ACC112 (cell line): Measurements from ENCODE around the gene ICA1L.

Source experiments
- H2AFZ ChIP-seq: fragments of 200-600 bp; sonication (generic); one replicate; pipeline ENCODE4 v1.6.0; 2017; ENCODE audit warnings: antibody characterized with exemption, low read length; ENCODE audit not compliant: unreplicated experiment
- H3K27ac ChIP-seq: fragments of 200-600 bp; sonication (generic); 2 replicates; pipeline ENCODE4 v1.5.1; 2014; ENCODE audit warnings: low read depth, mild to moderate bottlenecking, antibody characterized with exemption, low read length, moderate library complexity
- H3K27me3 ChIP-seq: fragments of 200-600 bp; sonication (generic); 2 replicates; pipeline ENCODE4 v1.6.1; 2014; ENCODE audit warnings: mild to moderate bottlenecking, antibody characterized with exemption, low read length, moderate library complexity, mixed read lengths; ENCODE audit not compliant: insufficient read depth
- H3K36me3 ChIP-seq: fragments of 200-600 bp; sonication (generic); 2 replicates; pipeline ENCODE4 v1.6.1; 2016; ENCODE audit warnings: mild to moderate bottlenecking, antibody characterized with exemption, low read length, moderate library complexity, mixed read lengths; ENCODE audit not compliant: insufficient read depth
- H3K4me1 ChIP-seq: fragments of 200-600 bp; sonication (generic); one replicate; pipeline ENCODE4 v1.6.1; 2016; ENCODE audit warnings: low read length, mixed read lengths; ENCODE audit not compliant: insufficient read depth, unreplicated experiment, control insufficient read depth
- H3K4me3 ChIP-seq: fragments of 200-600 bp; sonication (generic); 2 replicates; pipeline ENCODE4 v1.5.1; 2014; ENCODE audit warnings: mild to moderate bottlenecking, low read depth, low read length
- H3K79me2 ChIP-seq: fragments of 200-600 bp; sonication (generic); one replicate; pipeline ENCODE4 v1.6.0; 2016; ENCODE audit warnings: low read length; ENCODE audit not compliant: control insufficient read depth, unreplicated experiment, insufficient read depth

ICA1L gene

DNA sequence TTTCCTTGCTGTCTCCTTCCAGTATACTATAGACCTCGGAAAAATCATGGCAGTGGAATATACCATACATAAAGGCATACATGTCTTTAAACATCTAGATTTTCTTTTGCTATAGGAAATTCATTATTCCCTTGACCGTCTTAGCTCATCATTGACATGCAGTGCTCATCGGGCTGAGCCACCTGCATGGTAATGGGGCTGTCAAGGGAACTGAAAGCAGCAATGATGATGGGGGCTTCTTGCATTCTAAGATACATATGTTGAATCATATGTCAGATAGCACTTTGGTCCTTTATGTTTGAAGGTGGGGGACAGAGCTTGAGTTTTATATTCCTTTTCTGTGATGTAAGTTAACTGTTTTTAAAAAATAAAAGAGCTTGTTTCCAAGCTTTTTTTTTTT is 106.6 kb downstream of the ICA1L start:
- Histone ChIP-seq H2AFZ (no peak overlapping the region), H3K27ac (no peak overlapping the region), H3K4me3 (no peak overlapping the region), H3K79me2 (no peaks in the 10 kb centered on the region), H3K4me1 (no peaks in the 10 kb centered on the region), H3K27me3 (no peaks in the 10 kb centered on the region), H3K36me3 (no peaks in the 10 kb centered on the region; the same call in 1 of the 2 replicates)

DNA sequence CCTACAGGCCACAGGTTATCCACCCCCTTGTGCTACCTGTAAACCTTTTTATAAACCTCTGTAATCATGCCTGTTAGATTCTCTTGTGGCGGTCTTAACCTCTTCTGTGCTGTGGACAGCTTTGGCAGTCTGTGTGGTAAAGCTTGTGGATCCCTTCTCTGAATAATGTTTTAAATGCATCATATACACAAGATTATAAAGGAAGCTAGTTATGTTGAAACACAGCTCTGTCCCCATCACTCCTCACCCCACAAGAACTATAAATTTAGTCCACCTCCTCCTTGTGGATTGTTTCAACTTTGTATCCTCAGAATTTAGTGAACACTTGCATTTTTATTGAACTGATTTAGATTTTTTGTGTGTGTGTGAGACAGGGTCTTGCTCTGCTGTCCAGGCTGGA is 107.7 kb downstream of the ICA1L start:
- H3K4me3 ChIP-seq: no peak overlapping the region
- no peaks in the 10 kb centered on the region for H3K79me2 ChIP-seq
- no peak overlapping the region for H3K27ac ChIP-seq
- no peaks in the 10 kb centered on the region; the same call in 1 of the 2 replicates for H3K36me3 ChIP-seq
- no peak overlapping the region for H2AFZ ChIP-seq
- H3K27me3 ChIP-seq: no peaks in the 10 kb centered on the region
- H3K4me1 ChIP-seq: no peaks in the 10 kb centered on the region

- Histone ChIP-seq H3K4me3 (no peak overlapping the region), H3K27ac (no peak overlapping the region), H3K36me3 (no peaks in the 10 kb centered on the region; the same call in 1 of the 2 replicates), H3K4me1 (no peaks in the 10 kb centered on the region), H3K79me2 (no peaks in the 10 kb centered on the region), H3K27me3 (no peaks in the 10 kb centered on the region), H2AFZ (no peak overlapping the region)
These were observed 109.0 kb downstream of the ICA1L start for GRCh38 chr2:202762556-202762955.

DNA sequence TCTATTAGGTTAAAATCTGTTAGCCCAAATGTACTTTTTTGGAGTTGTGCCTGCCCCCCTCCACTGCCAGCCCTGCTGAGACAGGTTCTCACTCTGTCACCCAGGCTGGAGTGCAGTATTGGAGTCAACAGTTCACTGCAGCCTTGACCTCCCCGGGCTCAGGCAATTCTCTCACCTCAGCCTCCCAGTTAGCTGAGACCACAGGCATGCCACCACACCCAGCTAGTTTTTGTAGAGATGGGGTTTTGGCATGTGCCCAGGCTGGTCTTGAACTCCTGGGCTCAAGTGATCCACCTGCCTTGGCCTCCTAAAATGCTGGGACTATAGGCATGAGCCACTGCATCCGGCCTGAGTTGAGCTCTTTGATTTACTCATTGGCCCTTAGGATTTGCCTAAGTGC is 110.7 kb downstream of the ICA1L start:
- Histone ChIP-seq H3K27me3 (no peaks in the 10 kb centered on the region), H3K36me3 (no peaks in the 10 kb centered on the region; the same call in 1 of the 2 replicates), H3K4me1 (no peaks in the 10 kb centered on the region), H3K4me3 (no peak overlapping the region), H2AFZ (no peak overlapping the region), H3K79me2 (no peaks in the 10 kb centered on the region), H3K27ac (no peak overlapping the region)

- Histone ChIP-seq H3K79me2 (no peaks in the 10 kb centered on the region), H3K4me3 (no peak overlapping the region), H3K36me3 (no peaks in the 10 kb centered on the region), H2AFZ (no peak overlapping the region), H3K4me1 (no peaks in the 10 kb centered on the region), H3K27me3 (no peaks in the 10 kb centered on the region), H3K27ac (no peak overlapping the region)
These were observed 113.0 kb downstream of the ICA1L start for GRCh38 chr2:202758604-202759003.

GRCh38 chr2:202758128-202758527 is 113.4 kb downstream of the ICA1L start:
- H3K36me3 ChIP-seq: no peaks in the 10 kb centered on the region
- no peaks in the 10 kb centered on the region for H3K79me2 ChIP-seq
- H3K27ac ChIP-seq: no peak overlapping the region
- H2AFZ ChIP-seq: no peak overlapping the region
- H3K27me3 ChIP-seq: no peaks in the 10 kb centered on the region
- no peaks in the 10 kb centered on the region for H3K4me1 ChIP-seq
- no peak overlapping the region for H3K4me3 ChIP-seq

DNA sequence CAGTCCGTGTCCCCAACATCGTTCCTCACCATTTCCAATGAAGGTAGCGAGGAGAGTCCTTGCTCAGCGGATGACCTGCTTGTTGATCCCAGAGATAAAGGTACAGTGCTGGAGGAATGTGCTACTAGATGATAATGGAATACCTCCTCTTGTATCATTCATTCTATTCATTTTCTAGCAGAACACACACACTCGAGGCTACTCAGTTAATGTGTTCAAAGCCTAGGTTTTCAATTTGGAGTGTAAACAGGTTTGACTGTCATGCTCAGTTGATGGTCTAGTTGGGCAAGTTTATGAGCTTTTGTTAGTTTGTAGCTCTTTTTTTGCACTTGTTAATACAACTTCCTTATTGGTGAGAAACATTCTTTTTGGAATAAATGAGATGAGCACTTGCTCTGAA is 114.2 kb downstream of the ICA1L start:
- no peak overlapping the region for H3K4me3 ChIP-seq
- H3K27ac ChIP-seq: no peak overlapping the region
- no peaks in the 10 kb centered on the region for H3K36me3 ChIP-seq
- no peaks in the 10 kb centered on the region for H3K79me2 ChIP-seq
- no peaks in the 10 kb centered on the region for H3K4me1 ChIP-seq
- H2AFZ ChIP-seq: no peak overlapping the region
- no peaks in the 10 kb centered on the region for H3K27me3 ChIP-seq

DNA sequence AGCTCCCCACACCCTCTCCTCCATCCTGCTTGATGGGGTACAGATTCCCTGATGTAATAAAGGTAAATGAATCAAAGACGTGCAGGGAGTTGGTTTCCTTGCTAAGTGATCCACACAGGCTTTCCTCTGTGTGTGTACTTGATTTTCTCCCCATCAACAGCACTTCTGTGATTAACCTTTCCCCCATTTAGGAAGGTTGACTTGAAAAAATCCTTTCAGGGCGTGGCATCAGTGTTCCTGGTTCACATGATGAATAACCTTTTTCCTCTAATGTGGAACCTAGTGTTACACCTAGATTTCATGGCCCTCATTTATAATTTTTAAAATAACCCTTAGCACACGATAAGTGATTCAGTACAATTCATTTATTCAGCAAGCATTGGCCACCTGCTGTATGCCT is 115.0 kb downstream of the ICA1L start:
- no peak overlapping the region for H2AFZ ChIP-seq
- H3K27me3 ChIP-seq: no peaks in the 10 kb centered on the region
- no peaks in the 10 kb centered on the region for H3K79me2 ChIP-seq
- no peak overlapping the region for H3K27ac ChIP-seq
- H3K4me3 ChIP-seq: no peak overlapping the region
- no peaks in the 10 kb centered on the region for H3K36me3 ChIP-seq
- H3K4me1 ChIP-seq: no peaks in the 10 kb centered on the region

- Histone ChIP-seq H3K27ac (no peak overlapping the region), H3K4me3 (no peak overlapping the region), H3K36me3 (no peaks in the 10 kb centered on the region), H3K79me2 (no peaks in the 10 kb centered on the region), H2AFZ (no peak overlapping the region), H3K4me1 (no peaks in the 10 kb centered on the region), H3K27me3 (no peaks in the 10 kb centered on the region)
These were observed 116.6 kb downstream of the ICA1L start for GRCh38 chr2:202754936-202755335.

DNA sequence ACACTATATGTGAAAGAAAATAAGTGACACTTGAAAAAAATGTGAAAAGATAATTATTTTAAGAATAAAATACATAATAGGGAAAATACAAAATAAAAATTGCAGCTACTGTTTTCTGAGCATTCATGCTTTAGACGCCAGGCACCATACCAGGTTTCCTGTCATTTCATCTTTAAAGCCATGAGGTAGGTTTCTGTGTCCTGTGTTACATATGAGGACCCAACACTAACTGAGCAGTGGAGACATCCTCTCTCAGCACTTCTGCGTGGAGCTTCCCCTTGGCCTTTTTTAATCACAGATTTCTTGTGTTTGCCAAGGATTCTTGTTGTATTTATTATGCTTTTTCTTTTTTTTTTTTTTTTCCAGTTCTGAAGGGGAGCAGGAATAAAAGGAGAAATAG is 119.5 kb downstream of the ICA1L start:
- no peaks in the 10 kb centered on the region for H3K36me3 ChIP-seq
- H3K79me2 ChIP-seq: no peaks in the 10 kb centered on the region
- no peak overlapping the region for H2AFZ ChIP-seq
- no peaks in the 10 kb centered on the region for H3K4me1 ChIP-seq
- no peak overlapping the region for H3K27ac ChIP-seq
- no peak overlapping the region for H3K4me3 ChIP-seq
- H3K27me3 ChIP-seq: no peaks in the 10 kb centered on the region

DNA sequence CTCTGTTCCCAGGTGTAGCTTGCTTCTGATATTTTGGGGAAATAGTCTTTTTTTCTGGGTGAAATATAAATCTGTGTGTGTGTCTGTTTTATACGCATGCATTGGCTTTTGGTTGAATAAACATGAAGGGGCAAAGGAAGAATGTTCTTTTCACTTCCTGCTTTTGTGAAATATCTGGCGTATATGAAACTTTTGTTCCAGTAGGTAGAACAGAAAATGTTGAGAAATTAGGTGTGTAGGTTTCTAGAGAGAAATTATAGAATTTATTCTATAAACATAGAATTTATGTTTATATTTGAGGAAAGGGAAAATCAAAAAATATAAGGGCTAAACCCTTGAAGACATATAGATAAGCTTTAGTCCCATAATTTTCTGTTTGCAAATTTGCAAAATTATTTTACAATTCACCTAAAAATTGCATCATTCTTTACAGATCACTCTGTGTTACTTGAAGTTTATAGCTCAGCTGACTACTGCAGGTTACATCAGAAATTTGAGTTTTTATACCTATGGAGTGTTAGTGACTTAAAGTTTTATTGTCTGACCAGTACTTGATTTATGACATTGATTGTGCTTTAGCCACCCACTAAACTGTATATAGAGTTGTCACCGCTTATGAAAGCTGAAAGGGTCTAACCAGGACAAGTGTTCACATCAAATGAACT is 120.7 kb downstream of the ICA1L start:
- Histone ChIP-seq H3K27me3 (no peaks in the 10 kb centered on the region), H3K36me3 (no peaks in the 10 kb centered on the region), H3K27ac (no peak overlapping the region), H3K4me3 (no peak overlapping the region), H3K4me1 (no peaks in the 10 kb centered on the region), H2AFZ (no peak overlapping the region), H3K79me2 (no peaks in the 10 kb centered on the region)
